SU-DHL-6 (cell line): ENCODE results near the gene PYGB.

Source experiments
- H2AFZ ChIP-seq: fragments of 200-600 bp; sonication (generic); 2 replicates; pipeline ENCODE4 v1.6.1; 2014; ENCODE audit warnings: low read depth, mild to moderate bottlenecking, moderate library complexity, mixed read lengths, antibody characterized with exemption, low read length; ENCODE audit not compliant: severe bottlenecking
- H3F3A ChIP-seq: fragments of 200-600 bp; shearing (Covaris generic); 2 replicates; pipeline ENCODE4 v1.6.0; 2016; ENCODE audit warnings: antibody characterized with exemption, mild to moderate bottlenecking; ENCODE audit not compliant: insufficient read depth
- H3K27ac ChIP-seq: fragments of 200-600 bp; sonication (generic); 2 replicates; pipeline ENCODE4 v1.5.1; 2016; ENCODE audit warnings: low read depth, mild to moderate bottlenecking, low read length, moderate library complexity, mixed read lengths
- H3K27me3 ChIP-seq: fragments of 200-600 bp; sonication (generic), shearing (Covaris generic); 2 replicates; pipeline ENCODE4 v1.6.0; 2014; ENCODE audit warnings: mild to moderate bottlenecking, low read length
- H3K36me3 ChIP-seq: fragments of 200-600 bp; sonication (generic); 2 replicates; pipeline ENCODE4 v1.6.1; 2014; ENCODE audit warnings: mild to moderate bottlenecking, low read length, mixed read lengths
- H3K4me2 ChIP-seq: fragments of 300-600, 200-600 bp; shearing (Covaris generic), sonication (generic); 2 replicates; pipeline ENCODE4 v1.6.0; 2014; ENCODE audit warnings: low read length, low read depth, mild to moderate bottlenecking; ENCODE audit not compliant: poor library complexity, severe bottlenecking
- H3K4me3 ChIP-seq: fragments of 200-600 bp; sonication (generic); 2 replicates; pipeline ENCODE4 v1.5.1; 2014; ENCODE audit warnings: antibody characterized with exemption, low read length, mild to moderate bottlenecking, mixed read lengths; ENCODE audit not compliant: insufficient read depth, poor library complexity, severe bottlenecking
- H3K79me2 ChIP-seq: fragments of 200-600 bp; sonication (generic); 2 replicates; pipeline ENCODE4 v1.6.1; 2014; ENCODE audit warnings: mild to moderate bottlenecking, low read length, moderate library complexity; ENCODE audit not compliant: insufficient read depth
- H3K9ac ChIP-seq: fragments of 200-600 bp; sonication (generic); 2 replicates; pipeline ENCODE4 v1.7.0; 2014; ENCODE audit warnings: mild to moderate bottlenecking, low read length
- H3K9me2 ChIP-seq: fragments of 200-600 bp; sonication (generic); replicated peaks from 2 replicates; pipeline ENCODE4 v1.6.1; 2014; ENCODE audit warnings: low read length; ENCODE audit not compliant: insufficient read depth
- H3K9me3 ChIP-seq: fragments of 200-600 bp; sonication (generic); 2 replicates; pipeline ENCODE4 v1.6.1; 2014; ENCODE audit warnings: low read length, mixed read lengths; ENCODE audit not compliant: insufficient read depth
- H4K20me1 ChIP-seq: fragments of 200-600 bp; sonication (generic); 2 replicates; pipeline ENCODE4 v1.6.1; 2014; ENCODE audit warnings: low read depth, mild to moderate bottlenecking, antibody characterized with exemption, low read length, moderate library complexity, mixed read lengths
- EZH2phosphoT487 ChIP-seq: fragments of 200-600 bp; sonication (generic), shearing (Covaris generic); conservative IDR thresholded peaks from 2 replicates; pipeline ENCODE4 v1.6.1; 2018; ENCODE audit warnings: mild to moderate bottlenecking, antibody characterized with exemption, low read length, moderate library complexity, mixed read lengths
- TF ChIP-seq, protein P1 (sequence below): fragments of 200-600 bp; sonication (generic); IDR thresholded peaks from one replicate; pipeline ENCODE4 v1.5.1; 2017; ENCODE audit warnings: antibody characterized with exemption, mild to moderate bottlenecking, low read length, moderate library complexity; ENCODE audit not compliant: insufficient read depth, poor library complexity, severe bottlenecking

PYGB gene

DNA sequence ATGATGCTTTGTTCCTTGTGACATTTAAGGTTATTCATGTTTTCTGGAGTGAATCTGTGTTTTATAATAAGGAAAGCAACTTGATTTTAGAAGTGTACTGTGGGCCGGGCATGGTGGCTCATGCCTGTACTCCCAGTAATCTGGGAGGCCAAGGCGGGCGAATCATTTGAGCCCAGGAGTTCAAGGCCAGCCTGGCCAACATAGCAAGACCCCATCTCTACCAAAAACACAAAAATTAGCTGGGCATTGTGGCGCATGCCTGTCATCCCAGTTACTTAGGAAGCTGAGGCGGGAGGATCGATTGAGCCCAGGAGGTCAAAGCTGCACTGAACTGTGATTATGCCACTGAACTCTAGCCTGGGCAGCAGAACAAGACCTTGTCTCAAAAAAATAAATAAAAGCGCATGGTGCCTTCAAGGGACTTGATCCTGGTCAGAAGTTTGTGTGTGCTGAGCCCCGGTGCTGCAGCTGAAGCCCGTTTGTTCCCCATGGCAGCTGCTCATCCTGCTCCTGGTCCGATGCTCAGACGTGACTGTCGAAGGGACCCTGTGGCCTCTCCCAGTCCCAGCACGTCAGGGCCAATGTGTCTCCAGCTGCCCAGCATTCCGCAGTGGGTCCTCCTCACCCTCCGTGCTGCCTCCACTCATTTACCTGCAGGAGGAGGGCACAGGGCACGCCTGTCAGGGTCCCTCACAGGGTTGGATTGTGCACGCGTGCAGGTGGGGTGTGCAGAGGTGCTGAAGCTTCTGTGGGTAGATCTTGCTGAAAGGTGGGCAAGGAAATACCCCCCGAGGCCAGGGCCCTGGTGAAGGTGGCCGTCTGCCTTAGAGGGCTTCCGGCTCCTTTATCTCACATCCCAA is 34.1 kb upstream of the PYGB start:
- Histone ChIP-seq H3K9ac (no peak overlapping the region), H3F3A (no peaks in the 10 kb centered on the region), H2AFZ (no peak overlapping the region), H3K27me3 (no peaks in the 10 kb centered on the region), H3K4me2 (no peak overlapping the region), H3K9me2 (no peaks in the 10 kb centered on the region), H3K9me3 (no peaks in the 10 kb centered on the region), H3K36me3 (no peaks in the 10 kb centered on the region), H3K4me3 (no peak overlapping the region), H4K20me1 (no peaks in the 10 kb centered on the region), H3K27ac (no peak overlapping the region), H3K79me2 (no peaks in the 10 kb centered on the region)
- TF ChIP-seq, protein P1, sequence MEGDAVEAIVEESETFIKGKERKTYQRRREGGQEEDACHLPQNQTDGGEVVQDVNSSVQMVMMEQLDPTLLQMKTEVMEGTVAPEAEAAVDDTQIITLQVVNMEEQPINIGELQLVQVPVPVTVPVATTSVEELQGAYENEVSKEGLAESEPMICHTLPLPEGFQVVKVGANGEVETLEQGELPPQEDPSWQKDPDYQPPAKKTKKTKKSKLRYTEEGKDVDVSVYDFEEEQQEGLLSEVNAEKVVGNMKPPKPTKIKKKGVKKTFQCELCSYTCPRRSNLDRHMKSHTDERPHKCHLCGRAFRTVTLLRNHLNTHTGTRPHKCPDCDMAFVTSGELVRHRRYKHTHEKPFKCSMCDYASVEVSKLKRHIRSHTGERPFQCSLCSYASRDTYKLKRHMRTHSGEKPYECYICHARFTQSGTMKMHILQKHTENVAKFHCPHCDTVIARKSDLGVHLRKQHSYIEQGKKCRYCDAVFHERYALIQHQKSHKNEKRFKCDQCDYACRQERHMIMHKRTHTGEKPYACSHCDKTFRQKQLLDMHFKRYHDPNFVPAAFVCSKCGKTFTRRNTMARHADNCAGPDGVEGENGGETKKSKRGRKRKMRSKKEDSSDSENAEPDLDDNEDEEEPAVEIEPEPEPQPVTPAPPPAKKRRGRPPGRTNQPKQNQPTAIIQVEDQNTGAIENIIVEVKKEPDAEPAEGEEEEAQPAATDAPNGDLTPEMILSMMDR: no peak
- TF ChIP-seq EZH2phosphoT487: no peak

DNA sequence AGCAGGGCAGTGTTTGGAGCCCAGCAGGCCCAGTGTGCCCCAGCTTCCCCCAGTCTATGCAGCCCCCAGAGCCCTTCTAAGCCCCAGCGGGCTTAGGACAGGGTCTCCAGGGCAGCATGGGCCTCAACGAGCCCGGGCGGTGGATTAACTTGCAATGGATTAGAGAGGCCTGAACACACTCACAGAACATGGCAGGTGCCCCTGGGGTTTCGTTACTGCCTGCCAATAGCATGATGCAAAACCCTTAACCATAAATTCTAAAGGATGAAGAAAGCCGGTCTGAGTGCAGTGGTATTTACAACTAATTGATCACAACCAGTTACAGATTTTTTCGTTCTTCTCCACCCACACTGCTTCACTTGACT is 33.5 kb upstream of the PYGB start:
- TF ChIP-seq EZH2phosphoT487: no peak
- TF ChIP-seq, protein P1: no peak
- Histone ChIP-seq H2AFZ (no peak overlapping the region), H3F3A (no peaks in the 10 kb centered on the region), H3K4me2 (no peak overlapping the region), H3K9ac (no peak overlapping the region), H3K9me3 (no peaks in the 10 kb centered on the region), H3K79me2 (no peaks in the 10 kb centered on the region), H3K27me3 (no peaks in the 10 kb centered on the region), H3K9me2 (no peaks in the 10 kb centered on the region), H3K36me3 (no peaks in the 10 kb centered on the region), H3K27ac (no peak overlapping the region), H4K20me1 (no peaks in the 10 kb centered on the region), H3K4me3 (no peak overlapping the region)

DNA sequence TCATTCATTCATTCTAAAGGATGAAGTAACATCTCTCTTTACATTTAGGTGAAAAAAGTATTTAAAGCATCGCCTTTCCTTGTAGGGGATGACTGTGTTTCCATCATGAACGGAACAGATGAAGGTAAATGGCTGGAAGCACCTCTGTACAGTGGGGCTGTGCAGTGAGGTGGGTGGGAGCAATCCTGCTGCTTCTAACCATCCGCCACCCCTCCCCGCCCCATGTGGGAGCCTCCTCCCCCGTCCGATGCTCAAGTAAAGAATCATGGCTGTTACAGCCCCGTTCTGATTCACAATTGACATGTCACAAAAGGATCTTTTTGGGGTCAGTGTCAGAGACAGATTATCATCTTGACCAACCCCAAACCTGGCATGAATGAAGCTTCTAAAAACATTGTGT is 33.1 kb upstream of the PYGB start:
- Histone ChIP-seq H3K4me3 (no peak overlapping the region), H3K9me3 (no peaks in the 10 kb centered on the region), H3K9me2 (no peaks in the 10 kb centered on the region), H3K36me3 (no peaks in the 10 kb centered on the region), H2AFZ (no peak overlapping the region), H3K79me2 (no peaks in the 10 kb centered on the region), H3K27me3 (no peaks in the 10 kb centered on the region), H4K20me1 (no peaks in the 10 kb centered on the region), H3K27ac (no peak overlapping the region), H3K9ac (no peak overlapping the region), H3F3A (no peaks in the 10 kb centered on the region), H3K4me2 (no peak overlapping the region)
- TF ChIP-seq EZH2phosphoT487: no peak
- TF ChIP-seq, protein P1: no peak
